Measurements from ENCODE around the gene AFTPH. TPM values are rescaled to one million over a fixed set of nuclear protein-coding genes. Genes with fewer than 3 reads are reported as not detected.
"Not testable (repeated sequence)": the region's sequence is repeated elsewhere in the genome, so short reads cannot be mapped to it uniquely, and the experiment has no call there.

Gene AFTPH
- total and polyA plus RNA-seq, 3 experiments from 2014 or later, result 28.4 to 44.2 (median 41.4) TPM

- Mint-ChIP-seq H3K27ac (peak overlapping the region; percentile 84 to 100 (median 98)), H3K4me1 (peaks cover 46 to 53% (median 51%) of the 10 kb centered on the region in 3 donors), H3K9me3 (no peaks in the 10 kb centered on the region), H3K27me3 (peaks cover 3% of the 10 kb centered on the region in 2 donors), H3K4me3 (peak overlapping the region; percentile 89 to 100 (median 98)), H3K36me3 (peaks cover 0 to 22% (median 0%) of the 10 kb centered on the region in 3 donors)
- Histone ChIP-seq H3K9me3 (ENCODE audit: low read length) (no peaks in the 10 kb centered on the region), H3K4me3 (ENCODE audit: low read length) (peak overlapping the region; percentile 67), H3K27ac (ENCODE audit: low read depth, low read length) (peak overlapping the region; percentile 77), H3K27me3 (ENCODE audit: insufficient read depth, low read length, poor library complexity, severe bottlenecking) (no peaks in the 10 kb centered on the region), H3K4me1 (ENCODE audit: insufficient read depth, low read length) (peaks cover 33% of the 10 kb centered on the region), H3K36me3 (ENCODE audit: insufficient read depth, low read length) (no peaks in the 10 kb centered on the region)
- POLR2A ChIA-PET, result interaction anchor here (0.9 to 2.3 kb wide), 10 partner anchors 43 to 937 kb away, joined by 3 to 11 read pairs (median 6); partner anchors contain the start of genes ACTR2, CEP68, SERTAD2 and WDPCP
- DNase-seq, result peak in 1 of 5 donors; percentile 57
- CTCF ChIA-PET, result interaction anchor here (1.0 to 3.9 kb wide), 15 partner anchors 10 to 540 kb away, joined by 3 to 45 read pairs (median 7); partner anchors contain the start of gene SERTAD2
Measured at GRCh38 chr2:64524604-64525316, 632 bp downstream of the AFTPH start.

- Histone ChIP-seq H3K9me3 (ENCODE audit: low read length) (no peaks in the 10 kb centered on the region), H3K27ac (ENCODE audit: low read depth, low read length) (peak overlapping the region; percentile 77), H3K27me3 (ENCODE audit: insufficient read depth, low read length, poor library complexity, severe bottlenecking) (no peaks in the 10 kb centered on the region), H3K36me3 (ENCODE audit: insufficient read depth, low read length) (no peaks in the 10 kb centered on the region), H3K4me3 (ENCODE audit: low read length) (peak overlapping the region; percentile 67), H3K4me1 (ENCODE audit: insufficient read depth, low read length) (peaks cover 33% of the 10 kb centered on the region)
- peaks cover 0 to 22% (median 0%) of the 10 kb centered on the region in 3 donors for H3K36me3 Mint-ChIP-seq
- ChIA-PET POLR2A (interaction anchor here (1.9 kb wide), 1 partner anchor 128 kb away, joined by 11 read pairs; the partner anchor contains the start of gene SERTAD2), CTCF (interaction anchor here (0.7 to 3.9 kb wide), 5 partner anchors 34 to 539 kb away, joined by 3 to 45 read pairs (median 5); partner anchors contain the start of gene SERTAD2)
- H3K4me1 Mint-ChIP-seq, result peaks cover 48 to 56% (median 55%) of the 10 kb centered on the region in 3 donors
- peak in 1 of 5 donors; percentile 18 for DNase-seq
- H3K27me3 Mint-ChIP-seq, result peaks cover 3% of the 10 kb centered on the region in 2 donors
- peak overlapping the region; percentile 89 to 100 (median 98) for H3K4me3 Mint-ChIP-seq
- H3K27ac Mint-ChIP-seq, result peak overlapping the region; percentile 84 to 99 (median 98)
- no peaks in the 10 kb centered on the region for H3K9me3 Mint-ChIP-seq
Measured at GRCh38 chr2:64525317-64525613, 1.1 kb downstream of the AFTPH start.

GRCh38 chr2:64526034-64526433, 1.9 kb downstream of the AFTPH start:
- peaks cover 3% of the 10 kb centered on the region in 2 donors for H3K27me3 Mint-ChIP-seq

GRCh38 chr2:64530946-64531345, 6.8 kb downstream of the AFTPH start:
- CTCF ChIA-PET; H3K36me3 ChIP-seq (ENCODE audit: insufficient read depth, low read length); H3K27me3 Mint-ChIP-seq; DNase-seq; H3K4me3 ChIP-seq (ENCODE audit: low read length); H3K27ac Mint-ChIP-seq; H3K27me3 ChIP-seq (ENCODE audit: insufficient read depth, low read length, poor library complexity, severe bottlenecking); H3K9me3 Mint-ChIP-seq; H3K9me3 ChIP-seq (ENCODE audit: low read length); H3K27ac ChIP-seq (ENCODE audit: low read depth, low read length): not testable (repeated sequence)
- peaks cover 34% of the 10 kb centered on the region for H3K4me1 ChIP-seq (ENCODE audit: insufficient read depth, low read length)
- H3K36me3 Mint-ChIP-seq, result peaks cover 0 to 12% (median 2%) of the 10 kb centered on the region in 3 donors
- peaks cover 60 to 87% (median 84%) of the 10 kb centered on the region in 3 donors for H3K4me1 Mint-ChIP-seq
- peak overlapping the region in 1 of 7 donors; percentile 48 for H3K4me3 Mint-ChIP-seq
- POLR2A ChIA-PET, result interaction anchor here (0.7 kb wide), 1 partner anchor 518 kb away, joined by 4 read pairs; no protein-coding TSS in a partner anchor

More at GRCh38 chr2:64526034-64526433, 1.9 kb downstream of the AFTPH start:
- Mint-ChIP-seq H3K4me1 (peaks cover 50 to 61% (median 60%) of the 10 kb centered on the region in 3 donors), H3K4me3 (peak overlapping the region; percentile 89 to 100 (median 98)), H3K9me3 (no peaks in the 10 kb centered on the region), H3K36me3 (peaks cover 0 to 24% (median 0%) of the 10 kb centered on the region in 3 donors), H3K27ac (peak overlapping the region in 7 of 8 donors; percentile 23 to 99 (median 82))
- no peaks in the 10 kb centered on the region for H3K9me3 ChIP-seq (ENCODE audit: low read length)
- H3K27me3 ChIP-seq (ENCODE audit: insufficient read depth, low read length, poor library complexity, severe bottlenecking), result no peaks in the 10 kb centered on the region
- H3K4me1 ChIP-seq (ENCODE audit: insufficient read depth, low read length), result peaks cover 33% of the 10 kb centered on the region
- no peak overlapping the region for H3K4me3 ChIP-seq (ENCODE audit: low read length)
- POLR2A ChIA-PET, result no interaction called here
- DNase-seq, result no peak
- no peak overlapping the region for H3K27ac ChIP-seq (ENCODE audit: low read depth, low read length)
- CTCF ChIA-PET, result interaction anchor here (0.7 to 3.9 kb wide), 3 partner anchors 34 to 120 kb away, joined by 3 to 45 read pairs (median 5); no protein-coding TSS in a partner anchor
- H3K36me3 ChIP-seq (ENCODE audit: insufficient read depth, low read length), result no peaks in the 10 kb centered on the region

GRCh38 chr2:64532030-64532429, 7.9 kb downstream of the AFTPH start:
- ChIA-PET POLR2A (no interaction called here), CTCF (no interaction called here)
- Mint-ChIP-seq H3K27me3 (no peaks in the 10 kb centered on the region), H3K9me3 (no peaks in the 10 kb centered on the region), H3K4me3 (peak overlapping the region in 1 of 7 donors; percentile 1), H3K4me1 (peaks cover 55 to 82% (median 81%) of the 10 kb centered on the region in 3 donors), H3K27ac (peak overlapping the region in 4 of 8 donors; percentile 5 to 47 (median 40)), H3K36me3 (peaks cover 0 to 12% (median 2%) of the 10 kb centered on the region in 3 donors)
- H3K4me3 ChIP-seq (ENCODE audit: low read length), result no peak overlapping the region
- H3K9me3 ChIP-seq (ENCODE audit: low read length), result no peaks in the 10 kb centered on the region
- no peaks in the 10 kb centered on the region for H3K27me3 ChIP-seq (ENCODE audit: insufficient read depth, low read length, poor library complexity, severe bottlenecking)
- H3K36me3 ChIP-seq (ENCODE audit: insufficient read depth, low read length), result no peaks in the 10 kb centered on the region
- peaks cover 25% of the 10 kb centered on the region for H3K4me1 ChIP-seq (ENCODE audit: insufficient read depth, low read length)
- H3K27ac ChIP-seq (ENCODE audit: low read depth, low read length), result no peak overlapping the region
- no peak for DNase-seq

- Mint-ChIP-seq H3K27me3 (no peaks in the 10 kb centered on the region), H3K4me3 (peak overlapping the region in 2 of 7 donors; percentile 12 to 28), H3K36me3 (peaks cover 0 to 9% (median 2%) of the 10 kb centered on the region in 3 donors), H3K27ac (no peak overlapping the region), H3K9me3 (no peaks in the 10 kb centered on the region), H3K4me1 (peaks cover 52 to 82% (median 81%) of the 10 kb centered on the region in 3 donors)
- Histone ChIP-seq H3K36me3 (ENCODE audit: insufficient read depth, low read length) (no peaks in the 10 kb centered on the region), H3K4me3 (ENCODE audit: low read length) (no peak overlapping the region), H3K27ac (ENCODE audit: low read depth, low read length) (no peak overlapping the region), H3K27me3 (ENCODE audit: insufficient read depth, low read length, poor library complexity, severe bottlenecking) (no peaks in the 10 kb centered on the region), H3K4me1 (ENCODE audit: insufficient read depth, low read length) (peaks cover 16% of the 10 kb centered on the region), H3K9me3 (ENCODE audit: low read length) (no peaks in the 10 kb centered on the region)
- CTCF ChIA-PET, result interaction anchor here (1.5 kb wide), 1 partner anchor 29 kb away, joined by 3 read pairs; no protein-coding TSS in a partner anchor
- POLR2A ChIA-PET, result no interaction called here
- no peak for DNase-seq
Measured at GRCh38 chr2:64533882-64534281, 9.8 kb downstream of the AFTPH start.

- CTCF ChIA-PET, result interaction anchor here (1.0 to 1.5 kb wide), 2 partner anchors 11 to 28 kb away, joined by 3 to 4 read pairs; partner anchors contain the start of gene AFTPH
- Histone ChIP-seq H3K4me1 (ENCODE audit: insufficient read depth, low read length) (peaks cover 12% of the 10 kb centered on the region), H3K9me3 (ENCODE audit: low read length) (no peaks in the 10 kb centered on the region), H3K36me3 (ENCODE audit: insufficient read depth, low read length) (no peaks in the 10 kb centered on the region), H3K4me3 (ENCODE audit: low read length) (no peak overlapping the region), H3K27me3 (ENCODE audit: insufficient read depth, low read length, poor library complexity, severe bottlenecking) (no peaks in the 10 kb centered on the region), H3K27ac (ENCODE audit: low read depth, low read length) (no peak overlapping the region)
- H3K27me3 Mint-ChIP-seq, result no peaks in the 10 kb centered on the region
- peaks cover 0 to 9% (median 2%) of the 10 kb centered on the region in 3 donors for H3K36me3 Mint-ChIP-seq
- peaks cover 52 to 82% (median 81%) of the 10 kb centered on the region in 3 donors for H3K4me1 Mint-ChIP-seq
- no peak for DNase-seq
- no peaks in the 10 kb centered on the region for H3K9me3 Mint-ChIP-seq
- POLR2A ChIA-PET, result interaction anchor here (0.7 kb wide), 1 partner anchor 17 kb away, joined by 7 read pairs; no protein-coding TSS in a partner anchor
- peak overlapping the region in 2 of 8 donors; percentile 56 to 86 for H3K27ac Mint-ChIP-seq
- H3K4me3 Mint-ChIP-seq, result peak overlapping the region in 6 of 7 donors; percentile 1 to 65 (median 36)
Measured at GRCh38 chr2:64534363-64534762, 10.2 kb downstream of the AFTPH start.
